ENCODE measurements around the gene MAML2. TPM values are rescaled to one million over a fixed set of nuclear protein-coding genes. Genes with fewer than 3 reads are reported as not detected.

Gene MAML2
- total RNA-seq, 1 experiment from 2014 or later, result 2.9 TPM

- TF ChIP-seq TCF7L2 (IDR thresholded peaks at IDR 0.05; ENCODE audit: low read depth, low read length), result no peak
- no peak for TF ChIP-seq POLR2AphosphoS5 (IDR thresholded peaks at IDR 0.05; ENCODE audit: low read depth, low read length)
- TF ChIP-seq REST (IDR thresholded peaks at IDR 0.05; ENCODE audit: insufficient read depth in 1 of 2, low read depth in 2 of 2, low read length in 1 of 2), result no peak
- no peak for TF ChIP-seq SIN3A (IDR thresholded peaks at IDR 0.05; ENCODE audit: borderline replicate concordance, insufficient read depth, low read depth, low read length)
- TF ChIP-seq CTCF (IDR thresholded peaks at IDR 0.05), result no peak
- no peaks in the 10 kb centered on the region for H3K27me3 ChIP-seq (ENCODE audit: control insufficient read depth, insufficient read depth, low read length)
- intact Hi-C loops (cut with micrococcal nuclease; ENCODE audit: unreplicated experiment) (no loop called here), in situ Hi-C loops (cut with HindIII; ENCODE audit: low pct_unique_long_range_greater_than_20kb, low sequenced_read_pairs) (no loop called here)
- no peak for DNase-seq (ENCODE audit: low read depth, low spot score)
- peaks cover 6% of the 10 kb centered on the region for H3K4me1 ChIP-seq (ENCODE audit: control insufficient read depth, insufficient read depth, low read length)
- ATAC-seq, result no peak
- ChIA-PET POLR2A (no interaction called here), CTCF (no interaction called here)
- no peak overlapping the region for H3K4me3 ChIP-seq (ENCODE audit: low read depth in 2 of 2, low read length in 2 of 2)
- no peaks in the 10 kb centered on the region for H3K9me3 ChIP-seq (ENCODE audit: control insufficient read depth, insufficient read depth, low read depth, low read length)
- no peak overlapping the region for H3K27ac ChIP-seq (ENCODE audit: low read length)
- no TSS peak for BruUV-seq (replicated peaks)
- no peaks in the 10 kb centered on the region for H3K36me3 ChIP-seq (ENCODE audit: control insufficient read depth, insufficient read depth, low read length)
Observed at GRCh38 chr11:96158126-96158525, 184.9 kb downstream of the MAML2 start.

- Histone ChIP-seq H3K27me3 (ENCODE audit: control insufficient read depth, insufficient read depth, low read length) (no peaks in the 10 kb centered on the region), H3K4me1 (ENCODE audit: control insufficient read depth, insufficient read depth, low read length) (peaks cover 6% of the 10 kb centered on the region), H3K4me3 (ENCODE audit: low read depth in 2 of 2, low read length in 2 of 2) (no peak overlapping the region), H3K27ac (ENCODE audit: low read length) (no peak overlapping the region), H3K36me3 (ENCODE audit: control insufficient read depth, insufficient read depth, low read length) (no peaks in the 10 kb centered on the region), H3K9me3 (ENCODE audit: control insufficient read depth, insufficient read depth, low read depth, low read length) (no peaks in the 10 kb centered on the region)
- in situ Hi-C loops (cut with HindIII; ENCODE audit: low pct_unique_long_range_greater_than_20kb, low sequenced_read_pairs) (no loop called here), intact Hi-C loops (cut with micrococcal nuclease; ENCODE audit: unreplicated experiment) (no loop called here)
- DNase-seq (ENCODE audit: low read depth, low spot score) (no peak), ATAC-seq (no peak)
- POLR2A ChIA-PET, result no interaction called here
- TF ChIP-seq CTCF (IDR thresholded peaks at IDR 0.05) (no peak), TCF7L2 (IDR thresholded peaks at IDR 0.05; ENCODE audit: low read depth, low read length) (no peak), REST (IDR thresholded peaks at IDR 0.05; ENCODE audit: insufficient read depth in 1 of 2, low read depth in 2 of 2, low read length in 1 of 2) (no peak), SIN3A (IDR thresholded peaks at IDR 0.05; ENCODE audit: borderline replicate concordance, insufficient read depth, low read depth, low read length) (no peak), POLR2AphosphoS5 (IDR thresholded peaks at IDR 0.05; ENCODE audit: low read depth, low read length) (no peak)
- no TSS peak for BruUV-seq (replicated peaks)
- CTCF ChIA-PET, result no interaction called here
Observed at GRCh38 chr11:96157517-96157873, 185.5 kb downstream of the MAML2 start.

All from Panc1 (cell line).